Tibial nerve (tissue), 4 donors: Measurements from ENCODE around the gene EFCAB8.

ENCODE experiments used
- CTCF ChIP-seq, 5 experiments: fragments of 200-600 bp in 3 of 5; fragments of 450-650 bp in 2 of 5; sonication (generic) in 3 of 5; IDR thresholded peaks; one replicate each; pipeline ENCODE4 v1.5.1; 2016 to 2019; ENCODE audit warnings: antibody characterized with exemption in 5 of 5, mild to moderate bottlenecking in 3 of 5, moderate library complexity in 2 of 5
- EP300 ChIP-seq, 2 donors: sonication (generic); formaldehyde crosslinking; IDR thresholded peaks; one replicate each; pipeline ENCODE4 v1.6.1; 2017; ENCODE audit warnings: antibody characterized with exemption in 2 of 2, mild to moderate bottlenecking in 1 of 2
- POLR2A ChIP-seq, 2 donors: fragments of 450-650 bp; IDR thresholded peaks; one replicate each; pipeline ENCODE4 v1.6.1; 2017; ENCODE audit warnings: antibody characterized with exemption in 2 of 2, mild to moderate bottlenecking in 2 of 2, moderate library complexity in 2 of 2

- TF ChIP-seq CTCF (IDR thresholded peaks at IDR 0.05) (no peak), POLR2A (IDR thresholded peaks at IDR 0.05) (no peak), EP300 (IDR thresholded peaks at IDR 0.05) (no peak)
These were observed 48.3 kb downstream of the EFCAB8 start for GRCh38 chr20:32906871-32907495.
